Measurements from ENCODE around the gene RAB18. TPM values are rescaled to one million over a fixed set of nuclear protein-coding genes. Genes with fewer than 3 reads are reported as not detected.

The RAB18 gene
- total RNA-seq, 1 donor from 2014 or later = 113 TPM

Other genes starting within 250 kb of the RAB18 start
- gene MKX, start 241.5 kb downstream of the RAB18 start, total RNA-seq = 0.16 TPM

Measured in cardiac septum (tissue), 1 donor.